Activated CD8-positive, alpha-beta T cell treated with anti-CD3 and anti-CD28 coated beads, Interleukin-2, amount 10 ng/mL, durations not matched to agents 7 days and 5 days (primary cell): ENCODE measurements around the gene CDK11B. TPM values are rescaled to one million over a fixed set of nuclear protein-coding genes. Genes with fewer than 3 reads are reported as not detected.
"Not testable (repeated sequence)": the region's sequence is repeated elsewhere in the genome, so short reads cannot be mapped to it uniquely, and the experiment has no call there.

Source experiments
- ATAC-seq: fragments of 150-1000 bp; cut with Tn5 transposase; one replicate; pipeline ENCODE4 v1.10.0; 2021; ENCODE audit warnings: moderate library complexity
- CTCF ChIA-PET: fragments of 350-600 bp; sonication (Branson Sonifier 250); formaldehyde crosslinking; loops from one replicate; lab custom pipeline; 2021; ENCODE audit warnings: antibody characterized with exemption; lab: Charles Lee
- POLR2A ChIA-PET: fragments of 350-600 bp; sonication (Branson Sonifier 250); formaldehyde crosslinking; loops from one replicate; lab custom pipeline; 2021; ENCODE audit warnings: antibody characterized with exemption; lab: Charles Lee
- DNase-seq: peaks from one replicate; pipeline ENCODE4 v3.0.0-alpha.2; 2020
- H3K27ac Mint-ChIP-seq: one replicate; pipeline ENCODE4 v1.8.0; 2021; ENCODE audit warnings: mild to moderate bottlenecking, mixed read lengths
- H3K27me3 Mint-ChIP-seq: one replicate; pipeline ENCODE4 v1.8.0; 2021; ENCODE audit warnings: low read depth, mixed read lengths
- H3K36me3 Mint-ChIP-seq: one replicate; pipeline ENCODE4 v1.8.0; 2021; ENCODE audit warnings: low read depth, mixed read lengths
- H3K4me1 Mint-ChIP-seq: one replicate; pipeline ENCODE4 v1.8.0; 2021; ENCODE audit warnings: low read depth, mixed read lengths
- H3K4me3 Mint-ChIP-seq: one replicate; pipeline ENCODE4 v1.8.0; 2021; ENCODE audit warnings: mild to moderate bottlenecking, mixed read lengths
- H3K9me3 Mint-ChIP-seq: one replicate; pipeline ENCODE4 v1.8.0; 2022; ENCODE audit warnings: mixed read lengths; ENCODE audit not compliant: insufficient read depth
- total RNA-seq, 2 experiments: library from RNA; stranded (reverse); gene quantifications; one replicate each; pipeline ENCODE4 v1.2.3, GENCODE V29; 2021

CDK11B gene
- total RNA-seq, 2 experiments from 2014 or later, result 35.4 to 39.5 TPM

GRCh38 chr1:1696431-1697357, 37.9 kb upstream of the CDK11B start:
- ATAC-seq, H3K4me1 Mint-ChIP-seq, H3K27me3 Mint-ChIP-seq, H3K36me3 Mint-ChIP-seq, DNase-seq, H3K4me3 Mint-ChIP-seq, POLR2A ChIA-PET, H3K27ac Mint-ChIP-seq, H3K9me3 Mint-ChIP-seq, CTCF ChIA-PET: not testable (repeated sequence)

GRCh38 chr1:1692714-1693647, 34.2 kb upstream of the CDK11B start, which contains the start of gene SLC35E2B:
SLC35E2B (minus strand) TSS chr1:1692795; CDS start chr1:1676699, 16,096 bp downstream.
- H3K4me1 Mint-ChIP-seq, H3K9me3 Mint-ChIP-seq, H3K27me3 Mint-ChIP-seq, POLR2A ChIA-PET, CTCF ChIA-PET: not testable (repeated sequence)
- peak; percentile 91 for DNase-seq
- Mint-ChIP-seq H3K4me3 (peak within 1 kb of the TSS; percentile 73), H3K27ac (peak within 1 kb of the TSS; percentile 90), H3K36me3 (peaks cover 10% of the 10 kb centered on the region)
- peak; percentile 84 for ATAC-seq

- POLR2A ChIA-PET, H3K9me3 Mint-ChIP-seq, H3K27me3 Mint-ChIP-seq, CTCF ChIA-PET, H3K4me1 Mint-ChIP-seq: not testable (repeated sequence)
- Mint-ChIP-seq H3K4me3 (peak overlapping the region; percentile 73), H3K36me3 (peaks cover 12% of the 10 kb centered on the region), H3K27ac (peak overlapping the region; percentile 46)
- DNase-seq (peak; percentile 80), ATAC-seq (peak; percentile 74)
These were observed 33.5 kb upstream of the CDK11B start for GRCh38 chr1:1692324-1692713.

GRCh38 chr1:1691443-1691842, 32.6 kb upstream of the CDK11B start:
- DNase-seq, H3K4me3 Mint-ChIP-seq, H3K27ac Mint-ChIP-seq, POLR2A ChIA-PET, H3K4me1 Mint-ChIP-seq, ATAC-seq, CTCF ChIA-PET, H3K9me3 Mint-ChIP-seq, H3K27me3 Mint-ChIP-seq: not testable (repeated sequence)
- peaks cover 12% of the 10 kb centered on the region for H3K36me3 Mint-ChIP-seq

- H3K36me3 Mint-ChIP-seq, result peaks cover 14% of the 10 kb centered on the region
- H3K9me3 Mint-ChIP-seq, ATAC-seq, POLR2A ChIA-PET, H3K27me3 Mint-ChIP-seq, H3K4me3 Mint-ChIP-seq, DNase-seq, H3K4me1 Mint-ChIP-seq, H3K27ac Mint-ChIP-seq: not testable (repeated sequence)
- CTCF ChIA-PET, result interaction anchor here (1.2 kb wide), 1 partner anchor 11 kb away, joined by 3 read pairs; no protein-coding TSS in a partner anchor
These were observed 30.7 kb upstream of the CDK11B start for GRCh38 chr1:1689526-1689925.

- Mint-ChIP-seq H3K4me3 (no peak overlapping the region), H3K9me3 (no peaks in the 10 kb centered on the region), H3K4me1 (peaks cover 7% of the 10 kb centered on the region), H3K27ac (no peak overlapping the region), H3K36me3 (peaks cover 18% of the 10 kb centered on the region), H3K27me3 (no peaks in the 10 kb centered on the region)
- no peak for ATAC-seq
- ChIA-PET CTCF (no interaction called here), POLR2A (no interaction called here)
- peak; percentile 5 for DNase-seq
These were observed 29.0 kb upstream of the CDK11B start for GRCh38 chr1:1687846-1688245.

GRCh38 chr1:1684031-1684681, 25.4 kb upstream of the CDK11B start:
- no peaks in the 10 kb centered on the region for H3K9me3 Mint-ChIP-seq
- CTCF ChIA-PET, result no interaction called here

GRCh38 chr1:1683104-1683905, 24.5 kb upstream of the CDK11B start:
- Mint-ChIP-seq H3K27me3 (no peaks in the 10 kb centered on the region), H3K9me3 (no peaks in the 10 kb centered on the region), H3K4me3 (no peak overlapping the region), H3K4me1 (peaks cover 14% of the 10 kb centered on the region), H3K27ac (peak overlapping the region; percentile 20), H3K36me3 (peaks cover 11% of the 10 kb centered on the region)
- DNase-seq, result peak; percentile 17
- no peak for ATAC-seq
- POLR2A ChIA-PET, result interaction anchor here (0.6 kb wide), 1 partner anchor 31 kb away, joined by 4 read pairs; no protein-coding TSS in a partner anchor
- CTCF ChIA-PET, result no interaction called here

More at GRCh38 chr1:1684031-1684681, 25.4 kb upstream of the CDK11B start:
- Mint-ChIP-seq H3K36me3 (peaks cover 15% of the 10 kb centered on the region), H3K4me3 (no peak overlapping the region), H3K27me3 (no peaks in the 10 kb centered on the region), H3K4me1 (peaks cover 10% of the 10 kb centered on the region), H3K27ac (no peak overlapping the region)
- POLR2A ChIA-PET, result no interaction called here
- ATAC-seq, result no peak
- DNase-seq, result no peak

GRCh38 chr1:1680912-1681273, 22.1 kb upstream of the CDK11B start:
- no peaks in the 10 kb centered on the region for H3K27me3 Mint-ChIP-seq
- H3K36me3 Mint-ChIP-seq, result peaks cover 16% of the 10 kb centered on the region
- no peaks in the 10 kb centered on the region for H3K9me3 Mint-ChIP-seq
- POLR2A ChIA-PET, result interaction anchor here (1.1 kb wide), 1 partner anchor 44 kb away, joined by 3 read pairs; the partner anchor contains the start of gene CDK11A
- H3K4me1 Mint-ChIP-seq, result peaks cover 27% of the 10 kb centered on the region
- H3K4me3 Mint-ChIP-seq, result no peak overlapping the region
- no peak overlapping the region for H3K27ac Mint-ChIP-seq
- CTCF ChIA-PET, result no interaction called here
- DNase-seq, result peak; percentile 8
- ATAC-seq, result no peak

- ChIA-PET POLR2A (interaction anchor here (1.1 kb wide), 1 partner anchor 44 kb away, joined by 3 read pairs; the partner anchor contains the start of gene CDK11A), CTCF (interaction anchor here (2.2 kb wide), 1 partner anchor 11 kb away, joined by 14 read pairs; no protein-coding TSS in a partner anchor)
- Mint-ChIP-seq H3K27me3 (no peaks in the 10 kb centered on the region), H3K27ac (no peak overlapping the region), H3K36me3 (peaks cover 14% of the 10 kb centered on the region), H3K4me1 (peaks cover 25% of the 10 kb centered on the region), H3K9me3 (no peaks in the 10 kb centered on the region), H3K4me3 (no peak overlapping the region)
- ATAC-seq, result no peak
- DNase-seq, result peak; percentile 17
These were observed 21.5 kb upstream of the CDK11B start for GRCh38 chr1:1680031-1680911.
